ENCODE measurements around the gene CRACDL.

- TF ChIP-seq CTCF (optimal IDR thresholded peaks at IDR 0.05 in 1 of 3, IDR thresholded peaks at IDR 0.05 in 1 of 3, conservative IDR thresholded peaks at IDR 0.05 in 1 of 3; ENCODE audit: extremely low read depth in 1 of 3, insufficient read depth in 2 of 3, low read length in 3 of 3) (no peak), EZH2 (IDR thresholded peaks at IDR 0.05; ENCODE audit: low read length) (no peak)
These were observed 107.1 kb downstream of the CRACDL start for GRCh38 chr2:98828793-98829371.

All from keratinocyte (primary cell).